RWPE2 (cell line): Measurements from ENCODE around the gene STX18.

Experiments used
- ATAC-seq: fragments of 200-7000 bp; cut with Tn5 transposase; 3 replicates; pipeline ENCODE4 v1.9.1; 2021; ENCODE audit warnings: low read depth
- DNase-seq: peaks from one replicate; pipeline ENCODE4 v3.0.0-alpha.2; 2020; ENCODE audit warnings: low spot score
- H3K27ac ChIP-seq: fragments of 450-650 bp; 2 replicates; pipeline ENCODE4 v1.5.1; 2017; ENCODE audit warnings: mild to moderate bottlenecking; ENCODE audit not compliant: poor library complexity, severe bottlenecking
- H3K27me3 ChIP-seq: fragments of 250-450 bp; sonication (Bioruptor Pico); 2 replicates; pipeline ENCODE4 v1.5.1; 2021; ENCODE audit warnings: mild to moderate bottlenecking, moderate library complexity; ENCODE audit not compliant: insufficient read depth, poor library complexity, severe bottlenecking
- H3K36me3 ChIP-seq: fragments of 250-450 bp; sonication (Bioruptor Pico); 2 replicates; pipeline ENCODE4 v1.5.1; 2020; ENCODE audit warnings: low read depth, mild to moderate bottlenecking, moderate library complexity
- H3K4me1 ChIP-seq: fragments of 250-450 bp; sonication (Bioruptor Pico); 2 replicates; pipeline ENCODE4 v1.5.1; 2021; ENCODE audit warnings: mild to moderate bottlenecking, moderate library complexity; ENCODE audit not compliant: insufficient read depth, poor library complexity, severe bottlenecking
- H3K4me3 ChIP-seq: fragments of 250-450 bp; sonication (Bioruptor Pico); 2 replicates; pipeline ENCODE4 v1.5.1; 2021; ENCODE audit warnings: mild to moderate bottlenecking, moderate library complexity; ENCODE audit not compliant: severe bottlenecking
- H3K9me3 ChIP-seq: fragments of 250-450 bp; sonication (Bioruptor Pico); 2 replicates; pipeline ENCODE4 v1.5.1; 2021; ENCODE audit warnings: mild to moderate bottlenecking, moderate library complexity; ENCODE audit not compliant: severe bottlenecking
- CTCF ChIP-seq: fragments of 450-650 bp; IDR thresholded peaks from one replicate; pipeline ENCODE4 v1.5.1; 2017; ENCODE audit warnings: mild to moderate bottlenecking, moderate library complexity; ENCODE audit not compliant: poor library complexity, severe bottlenecking

STX18 gene

GRCh38 chr4:4405358-4405962 lies 136.4 kb downstream of the STX18 start:
- ATAC-seq (no peak), DNase-seq (no peak)
- Histone ChIP-seq H3K27me3 (no peaks in the 10 kb centered on the region), H3K27ac (no peak overlapping the region), H3K36me3 (no peaks in the 10 kb centered on the region), H3K4me3 (no peak overlapping the region), H3K9me3 (no peaks in the 10 kb centered on the region), H3K4me1 (peaks cover 9% of the 10 kb centered on the region)
- no peak for TF ChIP-seq CTCF

- H3K27ac ChIP-seq, result no peak overlapping the region
- peaks cover 5% of the 10 kb centered on the region for H3K4me1 ChIP-seq
- no peaks in the 10 kb centered on the region for H3K27me3 ChIP-seq
- H3K9me3 ChIP-seq, result no peaks in the 10 kb centered on the region
- ATAC-seq (peak; percentile 77), DNase-seq (no peak)
- no peaks in the 10 kb centered on the region for H3K36me3 ChIP-seq
- no peak for TF ChIP-seq CTCF
- H3K4me3 ChIP-seq, result no peak overlapping the region
Observed at GRCh38 chr4:4402966-4403365, 138.9 kb downstream of the STX18 start.

- H3K4me3 ChIP-seq, result no peak overlapping the region
- no peaks in the 10 kb centered on the region for H3K9me3 ChIP-seq
- no peak for TF ChIP-seq CTCF
- no peak for ATAC-seq
- peaks cover 5% of the 10 kb centered on the region for H3K4me1 ChIP-seq
- no peak for DNase-seq
- no peaks in the 10 kb centered on the region for H3K36me3 ChIP-seq
- H3K27me3 ChIP-seq, result no peaks in the 10 kb centered on the region
- H3K27ac ChIP-seq, result no peak overlapping the region
Observed at GRCh38 chr4:4401036-4401435, 140.8 kb downstream of the STX18 start.

GRCh38 chr4:4398430-4398829 lies 143.4 kb downstream of the STX18 start:
- DNase-seq, result no peak
- ATAC-seq, result no peak
- Histone ChIP-seq H3K9me3 (no peaks in the 10 kb centered on the region), H3K27ac (no peak overlapping the region), H3K4me3 (no peak overlapping the region), H3K27me3 (no peaks in the 10 kb centered on the region), H3K4me1 (peaks cover 12% of the 10 kb centered on the region), H3K36me3 (no peaks in the 10 kb centered on the region)
- no peak for TF ChIP-seq CTCF

- no peaks in the 10 kb centered on the region for H3K36me3 ChIP-seq
- ATAC-seq (no peak), DNase-seq (no peak)
- TF ChIP-seq CTCF, result no peak
- H3K27ac ChIP-seq, result no peak overlapping the region
- no peaks in the 10 kb centered on the region for H3K9me3 ChIP-seq
- H3K4me1 ChIP-seq, result peaks cover 13% of the 10 kb centered on the region
- H3K4me3 ChIP-seq, result no peak overlapping the region
- no peaks in the 10 kb centered on the region for H3K27me3 ChIP-seq
Observed at GRCh38 chr4:4397441-4397819, 144.4 kb downstream of the STX18 start.
